Muscle layer of duodenum (tissue), 2 donors: ENCODE results near the gene MYRIP.

Source experiments
- H3K27ac ChIP-seq: one replicate; pipeline ENCODE4 v1.7.0; 2013; ENCODE audit warnings: mild to moderate bottlenecking, low read length
- H3K27me3 ChIP-seq: one replicate; pipeline ENCODE4 v1.7.0; 2013; ENCODE audit warnings: low read depth, mild to moderate bottlenecking, control low read depth, low read length
- H3K36me3 ChIP-seq, 2 donors: one replicate each; pipeline ENCODE4 v1.7.0; 2013; ENCODE audit warnings: low read length in 2 of 2, control low read depth in 1 of 2, mild to moderate bottlenecking in 1 of 2; ENCODE audit not compliant: insufficient read depth in 2 of 2, control insufficient read depth in 1 of 2
- H3K4me1 ChIP-seq, 2 donors: one replicate each; pipeline ENCODE4 v1.7.0; 2013; ENCODE audit warnings: low read length in 2 of 2, mild to moderate bottlenecking in 2 of 2, control low read depth in 1 of 2, moderate library complexity in 1 of 2; ENCODE audit not compliant: insufficient read depth in 2 of 2, control insufficient read depth in 1 of 2
- H3K4me3 ChIP-seq, 2 donors: one replicate each; pipeline ENCODE4 v1.7.0; 2013; ENCODE audit warnings: low read length in 2 of 2, low read depth in 1 of 2, mild to moderate bottlenecking in 1 of 2
- H3K9me3 ChIP-seq, 2 donors: one replicate each; pipeline ENCODE4 v1.7.0; 2013; ENCODE audit warnings: low read length in 2 of 2, control low read depth in 1 of 2, mild to moderate bottlenecking in 1 of 2; ENCODE audit not compliant: control insufficient read depth in 1 of 2
- donor health status: healthy.

MYRIP gene

GRCh38 chr3:39972508-39972907, 163.1 kb downstream of the MYRIP start:
- H3K27me3 ChIP-seq: no peaks in the 10 kb centered on the region
- no peak overlapping the region for H3K27ac ChIP-seq
- no peak overlapping the region for H3K4me3 ChIP-seq

GRCh38 chr3:39977058-39977794, 167.8 kb downstream of the MYRIP start:
- Histone ChIP-seq H3K4me3 (no peak overlapping the region), H3K4me1 (peaks cover 0 to under 1% of the 10 kb centered on the region in 2 donors), H3K9me3 (no peaks in the 10 kb centered on the region), H3K27ac (no peak overlapping the region), H3K27me3 (no peaks in the 10 kb centered on the region), H3K36me3 (no peaks in the 10 kb centered on the region)

More at GRCh38 chr3:39972508-39972907, 163.1 kb downstream of the MYRIP start:
- Histone ChIP-seq H3K36me3 (no peaks in the 10 kb centered on the region), H3K4me1 (no peaks in the 10 kb centered on the region), H3K9me3 (no peaks in the 10 kb centered on the region)

- Histone ChIP-seq H3K4me3 (no peak overlapping the region), H3K27ac (no peak overlapping the region), H3K4me1 (peaks cover 0 to 4% of the 10 kb centered on the region in 2 donors), H3K9me3 (no peaks in the 10 kb centered on the region), H3K36me3 (no peaks in the 10 kb centered on the region), H3K27me3 (no peaks in the 10 kb centered on the region)
Measured at GRCh38 chr3:39978308-39978707, 168.9 kb downstream of the MYRIP start.

GRCh38 chr3:39980058-39980457, 170.6 kb downstream of the MYRIP start:
- Histone ChIP-seq H3K27me3 (no peaks in the 10 kb centered on the region), H3K36me3 (no peaks in the 10 kb centered on the region), H3K4me3 (no peak overlapping the region), H3K4me1 (peaks cover 0 to 4% of the 10 kb centered on the region in 2 donors), H3K9me3 (no peaks in the 10 kb centered on the region), H3K27ac (no peak overlapping the region)

GRCh38 chr3:39980781-39981180, 171.4 kb downstream of the MYRIP start:
- no peak overlapping the region for H3K27ac ChIP-seq
- no peaks in the 10 kb centered on the region for H3K36me3 ChIP-seq
- H3K27me3 ChIP-seq: no peaks in the 10 kb centered on the region
- H3K4me3 ChIP-seq: no peak overlapping the region
- peaks cover 0 to 4% of the 10 kb centered on the region in 2 donors for H3K4me1 ChIP-seq
- H3K9me3 ChIP-seq: no peaks in the 10 kb centered on the region

GRCh38 chr3:39981547-39982184, 172.3 kb downstream of the MYRIP start:
- H3K9me3 ChIP-seq: no peaks in the 10 kb centered on the region
- no peak overlapping the region for H3K27ac ChIP-seq
- no peak overlapping the region for H3K4me3 ChIP-seq
- peaks cover 0 to 4% of the 10 kb centered on the region in 2 donors for H3K4me1 ChIP-seq
- no peaks in the 10 kb centered on the region for H3K36me3 ChIP-seq
- no peaks in the 10 kb centered on the region for H3K27me3 ChIP-seq

- Histone ChIP-seq H3K27ac (no peak overlapping the region), H3K27me3 (no peaks in the 10 kb centered on the region), H3K9me3 (no peaks in the 10 kb centered on the region), H3K4me3 (no peak overlapping the region), H3K4me1 (peaks cover 0 to 4% of the 10 kb centered on the region in 2 donors), H3K36me3 (no peaks in the 10 kb centered on the region)
Measured at GRCh38 chr3:39982665-39983357, 173.4 kb downstream of the MYRIP start.

- Histone ChIP-seq H3K36me3 (no peaks in the 10 kb centered on the region), H3K27me3 (no peaks in the 10 kb centered on the region), H3K9me3 (peaks cover 0 to 17% of the 10 kb centered on the region in 2 donors), H3K4me3 (peak overlapping the region in 1 of 2 donors; percentile 1), H3K4me1 (no peaks in the 10 kb centered on the region), H3K27ac (no peak overlapping the region)
Measured at GRCh38 chr3:39989746-39990145, 180.3 kb downstream of the MYRIP start.

- peaks cover 0 to 17% of the 10 kb centered on the region in 2 donors for H3K9me3 ChIP-seq
- no peak overlapping the region for H3K27ac ChIP-seq
- no peaks in the 10 kb centered on the region for H3K4me1 ChIP-seq
- H3K27me3 ChIP-seq: no peaks in the 10 kb centered on the region
- H3K36me3 ChIP-seq: no peaks in the 10 kb centered on the region
- H3K4me3 ChIP-seq: no peak overlapping the region
Measured at GRCh38 chr3:39990532-39990931, 181.1 kb downstream of the MYRIP start.

GRCh38 chr3:40008796-40009195, 199.4 kb downstream of the MYRIP start:
- Histone ChIP-seq H3K27me3 (no peaks in the 10 kb centered on the region), H3K9me3 (no peaks in the 10 kb centered on the region), H3K27ac (no peak overlapping the region), H3K4me1 (no peaks in the 10 kb centered on the region), H3K36me3 (no peaks in the 10 kb centered on the region), H3K4me3 (no peak overlapping the region)

- no peaks in the 10 kb centered on the region for H3K9me3 ChIP-seq
- no peak overlapping the region for H3K27ac ChIP-seq
- H3K27me3 ChIP-seq: no peaks in the 10 kb centered on the region
- H3K36me3 ChIP-seq: no peaks in the 10 kb centered on the region
- no peak overlapping the region for H3K4me3 ChIP-seq
- no peaks in the 10 kb centered on the region for H3K4me1 ChIP-seq
Measured at GRCh38 chr3:40009991-40010390, 200.6 kb downstream of the MYRIP start.
